Liver (tissue), 9 donors: Measurements from ENCODE around the gene GLOD5. TPM values are rescaled to one million over a fixed set of nuclear protein-coding genes. Genes with fewer than 3 reads are reported as not detected.

ENCODE experiments used
- DNase-seq: peaks from one replicate; pipeline ENCODE4 v3.0.0-alpha.2; 2017; ENCODE audit warnings: low spot score
- H3K27ac ChIP-seq, 2 donors: one replicate each; pipeline ENCODE4 v1.7.0; 2013; ENCODE audit warnings: inconsistent platforms in 2 of 2, low read length in 2 of 2, control low read depth in 1 of 2, low read depth in 1 of 2, mild to moderate bottlenecking in 1 of 2
- H3K27me3 ChIP-seq, 4 donors: one replicate each; pipeline versions ENCODE4 v1.6.1 to v1.7.0; 2013; ENCODE audit warnings: low read length in 3 of 4, inconsistent platforms in 1 of 4, mild to moderate bottlenecking in 1 of 4, moderate library complexity in 1 of 4; ENCODE audit not compliant: control insufficient read depth in 4 of 4, insufficient read depth in 4 of 4
- H3K36me3 ChIP-seq, 4 donors: one replicate each; pipeline versions ENCODE4 v1.6.1 to v1.7.0; 2013; ENCODE audit warnings: low read length in 3 of 4, mild to moderate bottlenecking in 3 of 4, low read depth in 1 of 4, moderate library complexity in 1 of 4; ENCODE audit not compliant: control insufficient read depth in 4 of 4, insufficient read depth in 3 of 4
- H3K4me1 ChIP-seq, 4 donors: one replicate each; pipeline versions ENCODE4 v1.6.1 to v1.7.0; 2013; ENCODE audit warnings: low read length in 3 of 4, mild to moderate bottlenecking in 3 of 4, moderate library complexity in 1 of 4; ENCODE audit not compliant: control insufficient read depth in 4 of 4, insufficient read depth in 4 of 4
- H3K4me3 ChIP-seq, 3 donors: one replicate each; pipeline versions ENCODE4 v1.6.1 to v1.7.0; 2013; ENCODE audit warnings: low read length in 3 of 3, control low read depth in 1 of 3, low read depth in 1 of 3, mild to moderate bottlenecking in 1 of 3
- H3K9ac ChIP-seq, 2 donors: one replicate each; pipeline ENCODE4 v1.7.0; 2013; ENCODE audit warnings: low read length in 2 of 2, mild to moderate bottlenecking in 2 of 2, moderate library complexity in 2 of 2, control low read depth in 1 of 2, low read depth in 1 of 2
- H3K9me3 ChIP-seq, 4 donors: one replicate each; pipeline versions ENCODE4 v1.6.1 to v1.7.0; 2013; ENCODE audit warnings: low read length in 3 of 4; ENCODE audit not compliant: control insufficient read depth in 4 of 4
- ATF3 ChIP-seq: IDR thresholded peaks from 2 replicates; pipeline ENCODE4 v1.6.1; 2016; ENCODE audit warnings: antibody characterized with exemption
- CTCF ChIP-seq: fragments of 150-350 bp; IDR thresholded peaks from 2 replicates; pipeline ENCODE4 v1.5.1; 2017; ENCODE audit warnings: improper control_type of control experiment, low read depth, low read length; ENCODE audit not compliant: missing input control
- EGR1 ChIP-seq, 2 donors: IDR thresholded peaks; 2 replicates each; pipeline ENCODE4 v1.6.1; 2016 to 2018; ENCODE audit warnings: antibody characterized with exemption in 2 of 2, low read depth in 2 of 2
- FOXA1 ChIP-seq: IDR thresholded peaks from 2 replicates; pipeline ENCODE4 v1.6.1; 2016; ENCODE audit warnings: antibody characterized with exemption
- FOXA2 ChIP-seq: IDR thresholded peaks from 2 replicates; pipeline ENCODE4 v1.6.1; 2016; ENCODE audit warnings: antibody characterized with exemption
- GABPA ChIP-seq, 2 donors: IDR thresholded peaks in 1 of 2; conservative IDR thresholded peaks in 1 of 2; 2 replicates each; pipeline ENCODE4 v1.6.1; 2016; ENCODE audit warnings: antibody characterized with exemption in 2 of 2, mild to moderate bottlenecking in 1 of 2, moderate library complexity in 1 of 2
- HNF4A ChIP-seq, 2 donors: conservative IDR thresholded peaks; 2 replicates each; pipeline ENCODE4 v1.6.1; 2016; ENCODE audit warnings: antibody characterized with exemption in 2 of 2, mild to moderate bottlenecking in 2 of 2
- HNF4G ChIP-seq: IDR thresholded peaks from 2 replicates; pipeline ENCODE4 v1.6.1; 2016; ENCODE audit warnings: antibody characterized with exemption
- JUND ChIP-seq, 2 donors: IDR thresholded peaks; 2 replicates each; pipeline ENCODE4 v1.6.1; 2016; ENCODE audit warnings: antibody characterized with exemption in 2 of 2
- MAX ChIP-seq: IDR thresholded peaks from 2 replicates; pipeline ENCODE4 v1.6.1; 2016; ENCODE audit warnings: antibody characterized with exemption
- NR2F2 ChIP-seq: IDR thresholded peaks from 2 replicates; pipeline ENCODE4 v1.6.1; 2016; ENCODE audit warnings: antibody characterized with exemption
- RAD21 ChIP-seq, 2 donors: IDR thresholded peaks; 2 replicates each; pipeline ENCODE4 v1.6.1; 2016; ENCODE audit warnings: antibody characterized with exemption in 2 of 2, mild to moderate bottlenecking in 2 of 2
- RXRA ChIP-seq, 2 donors: IDR thresholded peaks; 2 replicates each; pipeline ENCODE4 v1.6.1; 2017 to 2018; ENCODE audit warnings: antibody characterized with exemption in 2 of 2, mild to moderate bottlenecking in 1 of 2
- SP1 ChIP-seq: IDR thresholded peaks from 2 replicates; pipeline ENCODE4 v1.6.1; 2018; ENCODE audit warnings: antibody characterized with exemption, mild to moderate bottlenecking
- TAF1 ChIP-seq: conservative IDR thresholded peaks from 2 replicates; pipeline ENCODE4 v1.6.1; 2016; ENCODE audit warnings: antibody characterized with exemption, mild to moderate bottlenecking
- YY1 ChIP-seq: IDR thresholded peaks from 2 replicates; pipeline ENCODE4 v1.6.1; 2016; ENCODE audit warnings: antibody characterized with exemption, mild to moderate bottlenecking
- WGBS: extraction: QIAGEN DNeasy Blood & Tissue Kit; methylation state at CpG from one replicate; pipeline ENCODE4 v1.1.7; 2013; 5-methylcytosine and 5-hydroxymethylcytosine counted together
- polyA plus RNA-seq, 2 donors: library from polyadenylated mRNA; stranded (reverse) in 1 of 2; unstranded in 1 of 2; fragments of 200-250 nt in 1 of 2; fragments of >200 nt in 1 of 2; fragmentation: Nextera tagmentation in 1 of 2; extraction: Ambion mirVana in 1 of 2; gene quantifications; one replicate each; pipeline versions ENCODE4 v1.2.1 to v1.2.3, GENCODE V29; 2013 to 2015
- total RNA-seq, 2 donors: library from RNA; depleted of rRNA; stranded (reverse); fragments of >200 nt; gene quantifications; one replicate each; pipeline ENCODE4 v1.2.3, GENCODE V29; 2014
- TF ChIP-seq, protein P1 (sequence below): IDR thresholded peaks from 2 replicates; pipeline ENCODE4 v1.6.1; 2016; ENCODE audit warnings: antibody characterized with exemption, mild to moderate bottlenecking
- donor health status: healthy.
- donor health status: healthy.
- donor health status: healthy.
- donor health status: healthy.
- donor health status: healthy.

Gene GLOD5
- total and polyA plus RNA-seq, 4 donors: 0.67 to 3.4 (median 2.1) TPM; not detected in 1

GRCh38 chrX:48815266-48815665, 53.7 kb downstream of the GLOD5 start:
- Histone ChIP-seq H3K9me3 (no peaks in the 10 kb centered on the region), H3K36me3 (peaks cover 10 to 59% (median 15%) of the 10 kb centered on the region in 4 donors), H3K27me3 (no peaks in the 10 kb centered on the region), H3K4me1 (peaks cover 0 to 5% (median 1%) of the 10 kb centered on the region in 4 donors), H3K4me3 (no peak overlapping the region), H3K9ac (no peak overlapping the region), H3K27ac (no peak overlapping the region)
- TF ChIP-seq, protein P1, sequence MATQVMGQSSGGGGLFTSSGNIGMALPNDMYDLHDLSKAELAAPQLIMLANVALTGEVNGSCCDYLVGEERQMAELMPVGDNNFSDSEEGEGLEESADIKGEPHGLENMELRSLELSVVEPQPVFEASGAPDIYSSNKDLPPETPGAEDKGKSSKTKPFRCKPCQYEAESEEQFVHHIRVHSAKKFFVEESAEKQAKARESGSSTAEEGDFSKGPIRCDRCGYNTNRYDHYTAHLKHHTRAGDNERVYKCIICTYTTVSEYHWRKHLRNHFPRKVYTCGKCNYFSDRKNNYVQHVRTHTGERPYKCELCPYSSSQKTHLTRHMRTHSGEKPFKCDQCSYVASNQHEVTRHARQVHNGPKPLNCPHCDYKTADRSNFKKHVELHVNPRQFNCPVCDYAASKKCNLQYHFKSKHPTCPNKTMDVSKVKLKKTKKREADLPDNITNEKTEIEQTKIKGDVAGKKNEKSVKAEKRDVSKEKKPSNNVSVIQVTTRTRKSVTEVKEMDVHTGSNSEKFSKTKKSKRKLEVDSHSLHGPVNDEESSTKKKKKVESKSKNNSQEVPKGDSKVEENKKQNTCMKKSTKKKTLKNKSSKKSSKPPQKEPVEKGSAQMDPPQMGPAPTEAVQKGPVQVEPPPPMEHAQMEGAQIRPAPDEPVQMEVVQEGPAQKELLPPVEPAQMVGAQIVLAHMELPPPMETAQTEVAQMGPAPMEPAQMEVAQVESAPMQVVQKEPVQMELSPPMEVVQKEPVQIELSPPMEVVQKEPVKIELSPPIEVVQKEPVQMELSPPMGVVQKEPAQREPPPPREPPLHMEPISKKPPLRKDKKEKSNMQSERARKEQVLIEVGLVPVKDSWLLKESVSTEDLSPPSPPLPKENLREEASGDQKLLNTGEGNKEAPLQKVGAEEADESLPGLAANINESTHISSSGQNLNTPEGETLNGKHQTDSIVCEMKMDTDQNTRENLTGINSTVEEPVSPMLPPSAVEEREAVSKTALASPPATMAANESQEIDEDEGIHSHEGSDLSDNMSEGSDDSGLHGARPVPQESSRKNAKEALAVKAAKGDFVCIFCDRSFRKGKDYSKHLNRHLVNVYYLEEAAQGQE: no peak
- TF ChIP-seq YY1: no peak
- TF ChIP-seq FOXA1: no peak
- no peak for TF ChIP-seq MAX
- TF ChIP-seq CTCF: no peak
- no peak for TF ChIP-seq FOXA2
- DNase-seq: no peak
- 94% methylated on average over 8 of the region's 8 CpGs for WGBS

DNA sequence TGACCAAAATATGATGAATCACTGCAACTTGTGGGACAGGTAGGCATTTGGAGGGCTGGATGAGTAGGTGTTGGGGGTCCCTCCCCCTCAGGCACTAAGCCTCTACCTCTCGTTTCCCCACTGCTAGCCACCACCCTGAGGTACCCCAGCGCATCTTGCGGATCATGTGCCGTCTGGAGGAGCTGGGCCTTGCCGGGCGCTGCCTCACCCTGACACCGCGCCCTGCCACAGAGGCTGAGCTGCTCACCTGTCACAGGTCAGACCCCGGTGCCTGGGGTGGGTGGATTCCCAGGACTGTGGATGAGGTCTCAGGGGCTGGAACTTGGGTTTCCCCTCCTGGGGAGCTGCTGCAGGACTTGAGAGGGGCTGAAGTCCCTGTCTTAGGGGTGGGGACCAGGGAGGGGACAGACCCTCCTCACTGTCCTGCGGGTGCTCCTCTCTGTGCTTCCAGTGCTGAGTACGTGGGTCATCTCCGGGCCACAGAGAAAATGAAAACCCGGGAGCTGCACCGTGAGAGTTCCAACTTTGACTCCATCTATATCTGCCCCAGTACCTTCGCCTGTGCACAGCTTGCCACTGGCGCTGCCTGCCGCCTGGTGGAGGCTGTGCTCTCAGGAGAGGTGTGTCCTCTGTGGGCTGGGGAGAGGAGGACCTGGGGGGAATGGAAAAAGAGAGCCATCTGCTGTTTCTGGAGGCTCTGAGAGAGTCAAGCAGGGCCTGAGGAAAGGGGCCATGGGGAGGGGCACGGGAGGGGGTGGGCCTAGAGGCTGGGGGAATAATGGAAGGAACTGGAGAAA, 54.7 kb downstream of the GLOD5 start:
- no peak for TF ChIP-seq RXRA (IDR thresholded peaks at IDR 0.05)
- Histone ChIP-seq H3K4me1 (peaks cover 0 to 5% (median 1%) of the 10 kb centered on the region in 4 donors), H3K27me3 (no peaks in the 10 kb centered on the region), H3K36me3 (peaks cover 13 to 62% (median 18%) of the 10 kb centered on the region in 4 donors), H3K4me3 (no peak overlapping the region), H3K9me3 (no peaks in the 10 kb centered on the region), H3K27ac (no peak overlapping the region), H3K9ac (no peak overlapping the region)
- no peak for DNase-seq
- WGBS: 95% methylated on average over 18 of the region's 18 CpGs

GRCh38 chrX:48818098-48818497, 56.6 kb downstream of the GLOD5 start:
- H3K27me3 ChIP-seq: no peaks in the 10 kb centered on the region
- H3K4me1 ChIP-seq: peaks cover 0 to 5% (median 1%) of the 10 kb centered on the region in 4 donors
- H3K27ac ChIP-seq: no peak overlapping the region
- no peaks in the 10 kb centered on the region for H3K9me3 ChIP-seq
- H3K4me3 ChIP-seq: no peak overlapping the region
- H3K9ac ChIP-seq: no peak overlapping the region
- 98% methylated on average over 16 of the region's 16 CpGs for whole genome bisulfite sequencing
- peaks cover 12 to 71% (median 17%) of the 10 kb centered on the region in 4 donors for H3K36me3 ChIP-seq
- no peak for DNase-seq
- no peak for TF ChIP-seq GABPA (IDR thresholded peaks at IDR 0.05 in 1 of 2, conservative IDR thresholded peaks at IDR 0.05 in 1 of 2)
- TF ChIP-seq HNF4G: no peak
- TF ChIP-seq RXRA (IDR thresholded peaks at IDR 0.05): no peak
- no peak for TF ChIP-seq TAF1
- no peak for TF ChIP-seq HNF4A (conservative IDR thresholded peaks at IDR 0.05)
- TF ChIP-seq YY1: no peak
- TF ChIP-seq EGR1 (IDR thresholded peaks at IDR 0.05; ENCODE audit: low read depth in 2 of 2): no peak
- no peak for TF ChIP-seq FOXA2
- TF ChIP-seq RAD21 (IDR thresholded peaks at IDR 0.05): no peak
- TF ChIP-seq NR2F2: no peak
- TF ChIP-seq FOXA1: no peak
- no peak for TF ChIP-seq CTCF
- TF ChIP-seq ATF3: no peak
- TF ChIP-seq SP1: no peak
- TF ChIP-seq JUND (IDR thresholded peaks at IDR 0.05): no peak
